Measurements from ENCODE around the gene ZCCHC7.
"Not testable (repeated sequence)": the region's sequence is repeated elsewhere in the genome, so short reads cannot be mapped to it uniquely, and the experiment has no call there.

Gene ZCCHC7

GRCh38 chr9:37381094-37381741 lies 260.8 kb downstream of the ZCCHC7 start:
- no peak for DNase-seq

- DNase-seq = no peak
These were observed 262.0 kb downstream of the ZCCHC7 start for GRCh38 chr9:37382161-37382981.

- no peak for DNase-seq
These were observed 262.6 kb downstream of the ZCCHC7 start for GRCh38 chr9:37382982-37383357.

DNA sequence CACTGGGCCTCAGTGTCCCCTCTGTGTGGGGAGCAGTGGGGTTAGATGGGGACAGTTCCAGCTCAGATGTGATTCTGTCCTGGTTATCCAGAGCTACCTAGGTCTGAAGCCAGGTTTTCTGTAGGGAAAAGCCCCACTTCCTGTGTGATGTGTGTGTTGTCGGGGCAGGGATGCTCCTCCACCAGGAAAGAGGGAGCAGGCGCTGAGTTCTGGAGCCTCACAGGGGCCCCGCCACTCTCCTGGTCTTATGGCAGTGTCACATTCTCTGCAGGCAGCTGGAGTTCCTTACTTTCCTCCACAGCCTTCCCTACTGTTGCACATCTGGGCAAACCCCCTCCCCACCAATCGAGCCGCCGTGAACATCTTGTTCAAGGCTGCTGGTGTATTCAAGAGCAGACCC lies 263.0 kb downstream of the ZCCHC7 start:
- no peak for DNase-seq

DNA sequence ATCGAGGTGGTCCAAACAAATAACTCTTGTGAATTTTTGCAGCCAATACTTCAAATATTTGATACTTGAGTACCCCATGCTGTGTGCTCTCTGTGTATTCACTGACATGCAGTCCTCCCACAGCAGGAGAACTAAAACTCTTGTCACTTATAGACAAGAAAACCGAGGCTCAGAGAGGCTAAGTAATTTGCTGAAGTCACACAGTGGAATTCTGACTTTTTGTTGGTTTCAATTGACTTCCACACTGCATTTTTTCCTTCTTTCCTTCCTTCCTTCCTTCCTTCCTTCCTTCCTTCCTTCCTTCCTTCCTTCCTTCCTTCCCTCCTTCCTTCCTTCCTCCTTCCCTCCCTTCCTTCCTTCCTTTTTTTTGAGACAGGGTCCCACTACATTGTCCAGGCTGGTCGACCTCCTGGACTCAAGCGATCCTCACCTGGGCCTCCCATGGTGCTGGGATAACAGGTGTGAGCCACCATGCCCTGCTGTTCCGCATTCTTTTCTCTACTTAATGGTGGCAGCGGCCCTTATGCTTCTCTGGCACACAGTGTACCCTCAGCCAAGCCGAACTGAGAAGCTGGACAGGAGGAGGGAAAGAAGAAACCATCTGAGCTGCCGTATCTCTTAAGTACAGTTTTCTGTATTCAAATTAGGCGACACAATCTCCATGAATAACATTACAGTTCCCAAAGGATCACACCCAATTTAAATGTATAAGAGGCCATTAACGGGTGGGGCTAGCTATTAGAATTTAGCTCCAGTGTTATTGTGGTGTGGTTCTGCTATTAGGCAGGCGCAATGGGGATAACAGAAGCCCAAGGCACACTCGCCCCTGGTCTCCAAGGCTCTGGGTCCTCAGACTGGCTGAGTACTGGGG lies 263.7 kb downstream of the ZCCHC7 start:
- DNase-seq = no peak

- no peak for DNase-seq
These were observed 264.9 kb downstream of the ZCCHC7 start for GRCh38 chr9:37385286-37385685.

- DNase-seq = no peak
These were observed 266.6 kb downstream of the ZCCHC7 start for GRCh38 chr9:37386988-37387387.

DNA sequence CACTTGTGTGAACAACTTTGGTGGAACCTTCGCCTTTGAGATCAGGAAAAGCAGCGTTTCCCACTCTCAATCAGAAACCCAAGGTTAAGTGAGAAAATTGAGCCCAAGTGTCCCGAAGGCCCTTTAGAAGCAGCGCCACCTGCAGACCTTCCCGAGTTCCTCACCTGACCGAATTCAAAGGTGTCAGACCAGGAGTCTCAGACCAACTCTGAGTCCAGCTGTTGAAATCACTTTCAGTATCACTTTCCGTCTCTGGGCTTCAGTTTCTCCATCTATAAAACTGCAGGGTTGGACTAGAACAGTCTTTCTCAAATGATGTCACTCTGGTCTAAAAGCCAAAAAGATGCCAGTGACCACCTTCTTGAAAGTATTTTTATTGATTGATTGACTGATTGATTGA lies 270.4 kb downstream of the ZCCHC7 start:
- DNase-seq = peak; percentile 18

GRCh38 chr9:37392272-37392671 lies 271.9 kb downstream of the ZCCHC7 start:
- DNase-seq = no peak

DNA sequence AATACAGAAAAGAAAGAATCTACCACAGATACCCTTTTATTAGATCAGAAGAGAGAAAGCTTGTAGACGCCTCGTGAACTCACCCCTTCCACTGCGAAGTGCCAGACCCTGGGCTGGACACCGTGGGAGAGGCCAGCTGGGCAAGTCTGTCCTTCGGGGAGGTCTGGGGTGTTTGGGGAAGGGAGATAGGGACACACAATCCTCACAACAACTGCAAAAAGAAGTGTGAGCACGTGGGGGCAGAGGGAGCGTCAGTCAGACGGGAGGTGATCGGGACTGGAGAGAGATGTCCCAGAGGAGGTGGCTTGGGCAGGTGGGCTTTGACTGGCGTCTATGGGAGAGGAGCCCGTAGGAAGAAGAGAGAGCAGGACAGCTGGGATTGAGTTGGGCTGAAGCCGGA lies 274.9 kb downstream of the ZCCHC7 start:
- no peak for DNase-seq

DNA sequence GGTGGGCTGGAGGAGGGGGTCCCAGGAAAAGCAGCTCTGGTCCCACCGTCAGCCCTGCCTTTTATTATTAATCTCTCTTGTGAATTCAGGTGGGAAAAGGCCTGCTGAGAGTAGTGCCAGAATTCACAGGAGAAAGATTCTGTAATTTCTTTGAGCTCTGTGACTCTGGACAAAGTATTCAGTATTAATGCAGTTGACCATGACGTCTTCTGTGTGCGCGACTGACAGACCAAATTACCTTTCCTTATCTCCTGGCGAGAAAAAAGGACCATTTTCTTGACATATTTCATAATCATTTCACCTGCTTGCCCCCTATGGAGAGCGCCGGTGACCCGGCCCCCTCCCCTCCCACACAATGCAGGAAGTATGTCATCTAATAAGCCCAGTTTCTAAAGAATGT lies 275.3 kb downstream of the ZCCHC7 start:
- no peak for DNase-seq

DNA sequence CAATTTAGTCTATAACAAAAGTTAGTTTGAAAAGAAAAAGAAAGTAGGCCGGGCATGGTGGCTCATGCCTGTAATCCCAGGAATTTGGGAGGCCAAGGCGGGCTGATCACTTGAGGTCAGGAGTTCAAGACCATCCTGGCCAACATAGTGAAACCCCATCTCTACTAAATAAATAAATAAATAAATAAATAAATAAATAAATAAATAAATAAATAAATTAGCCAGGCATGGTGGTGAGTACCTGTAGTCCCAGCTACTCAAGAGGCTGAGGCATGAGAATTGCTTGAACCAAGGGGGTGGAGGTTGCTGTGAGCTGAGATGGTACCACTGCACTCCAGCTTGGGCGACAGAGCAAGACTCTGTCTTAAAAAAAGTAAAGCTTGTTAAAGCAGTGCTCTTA lies 277.6 kb downstream of the ZCCHC7 start:
- not testable (repeated sequence) for DNase-seq

GRCh38 chr9:37398464-37399025 lies 278.2 kb downstream of the ZCCHC7 start:
- no peak for DNase-seq

DNA sequence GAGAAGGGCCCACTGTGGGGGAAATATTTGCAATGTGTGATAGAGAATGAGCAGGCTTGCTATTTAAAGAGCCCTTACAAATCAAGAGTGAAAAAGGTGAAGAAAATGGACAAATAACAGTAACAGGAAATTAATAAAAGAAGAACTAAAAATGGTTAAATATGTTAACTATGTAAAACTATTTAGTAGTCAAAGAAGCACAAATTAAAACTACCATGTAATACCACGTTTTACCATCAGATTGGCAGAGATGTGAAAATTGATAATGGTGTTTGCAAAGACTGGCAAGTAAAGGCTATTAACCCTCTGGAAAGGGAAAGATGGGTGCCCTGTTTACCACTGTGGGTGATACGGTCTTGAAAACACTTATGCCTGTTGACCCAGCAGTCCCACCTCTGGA lies 279.0 kb downstream of the ZCCHC7 start:
- DNase-seq = no peak

- no peak for DNase-seq
These were observed 284.2 kb downstream of the ZCCHC7 start for GRCh38 chr9:37404590-37404989.

- DNase-seq = no peak
These were observed 285.0 kb downstream of the ZCCHC7 start for GRCh38 chr9:37405350-37405749.

- DNase-seq = no peak
These were observed 285.5 kb downstream of the ZCCHC7 start for GRCh38 chr9:37405764-37406380.

DNA sequence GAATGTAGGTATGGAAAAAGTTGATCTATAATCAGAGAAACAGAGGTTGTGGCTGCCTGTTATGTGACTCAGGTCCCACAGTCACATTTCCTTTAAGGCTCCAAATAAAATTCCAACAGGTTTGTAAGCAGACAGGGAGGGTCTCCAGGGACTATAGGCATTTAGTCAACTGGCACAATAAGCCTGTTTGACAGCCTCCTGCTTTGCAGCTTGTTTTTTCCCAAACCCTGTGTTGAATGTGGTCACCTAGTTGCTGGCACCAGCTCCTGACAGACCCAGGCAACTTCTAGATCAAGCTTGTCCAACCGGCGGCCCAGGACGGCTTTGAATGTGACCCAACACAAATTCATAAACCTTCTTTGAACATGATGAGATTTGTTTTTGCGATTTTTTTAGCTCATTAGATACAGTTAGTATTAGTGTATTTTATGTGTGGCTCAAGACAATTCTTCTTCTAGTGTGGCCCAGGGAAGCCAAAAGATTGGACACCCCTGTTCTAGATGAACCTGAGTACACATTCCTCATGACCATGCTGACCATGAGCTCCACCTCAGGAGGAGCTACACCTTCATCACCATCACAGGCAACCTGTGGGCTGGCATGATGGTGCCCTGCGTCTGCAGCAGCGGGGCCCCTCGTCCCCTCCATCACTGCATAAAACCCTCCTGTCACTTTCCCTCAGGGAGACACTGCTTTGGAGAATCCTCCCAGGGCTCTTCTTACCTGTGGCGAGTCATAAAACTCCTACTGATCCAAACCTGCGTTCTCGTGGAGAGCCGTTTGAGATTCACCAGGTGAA lies 286.4 kb downstream of the ZCCHC7 start:
- DNase-seq = no peak

GRCh38 chr9:37407468-37407867 lies 287.1 kb downstream of the ZCCHC7 start:
- DNase-seq = no peak
